ENCODE data around the gene IL17RD.
A peak's percentile ranks its signal among the peaks of the same experiment; 100 is the strongest.

Gene IL17RD

GRCh38 chr3:57076422-57076951 is 88.7 kb downstream of the IL17RD start:
- Histone ChIP-seq H3K4me1 (ENCODE audit: control insufficient read depth in 1 of 2, insufficient read depth in 1 of 2, low read depth in 1 of 2, low read length in 1 of 2) (peaks cover 14 to 25% of the 10 kb centered on the region in 2 experiments), H3K27me3 (peaks cover 52% of the 10 kb centered on the region), H3K36me3 (no peaks in the 10 kb centered on the region), H3K9me3 (no peaks in the 10 kb centered on the region), H3K4me3 (ENCODE audit: low read depth in 1 of 2, low read length in 1 of 2) (no peak overlapping the region), H3K27ac (no peak overlapping the region)
- TF ChIP-seq, protein P1, sequence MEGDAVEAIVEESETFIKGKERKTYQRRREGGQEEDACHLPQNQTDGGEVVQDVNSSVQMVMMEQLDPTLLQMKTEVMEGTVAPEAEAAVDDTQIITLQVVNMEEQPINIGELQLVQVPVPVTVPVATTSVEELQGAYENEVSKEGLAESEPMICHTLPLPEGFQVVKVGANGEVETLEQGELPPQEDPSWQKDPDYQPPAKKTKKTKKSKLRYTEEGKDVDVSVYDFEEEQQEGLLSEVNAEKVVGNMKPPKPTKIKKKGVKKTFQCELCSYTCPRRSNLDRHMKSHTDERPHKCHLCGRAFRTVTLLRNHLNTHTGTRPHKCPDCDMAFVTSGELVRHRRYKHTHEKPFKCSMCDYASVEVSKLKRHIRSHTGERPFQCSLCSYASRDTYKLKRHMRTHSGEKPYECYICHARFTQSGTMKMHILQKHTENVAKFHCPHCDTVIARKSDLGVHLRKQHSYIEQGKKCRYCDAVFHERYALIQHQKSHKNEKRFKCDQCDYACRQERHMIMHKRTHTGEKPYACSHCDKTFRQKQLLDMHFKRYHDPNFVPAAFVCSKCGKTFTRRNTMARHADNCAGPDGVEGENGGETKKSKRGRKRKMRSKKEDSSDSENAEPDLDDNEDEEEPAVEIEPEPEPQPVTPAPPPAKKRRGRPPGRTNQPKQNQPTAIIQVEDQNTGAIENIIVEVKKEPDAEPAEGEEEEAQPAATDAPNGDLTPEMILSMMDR (IDR thresholded peaks at IDR 0.05) = no peak

GRCh38 chr3:57074135-57074534 is 91.0 kb downstream of the IL17RD start:
- H3K27ac ChIP-seq = no peak overlapping the region

GRCh38 chr3:57073628-57074027 is 91.5 kb downstream of the IL17RD start:
- H3K36me3 ChIP-seq = no peaks in the 10 kb centered on the region
- H3K9me3 ChIP-seq = no peaks in the 10 kb centered on the region
- H3K4me3 ChIP-seq (ENCODE audit: low read depth in 1 of 2, low read length in 1 of 2) = no peak overlapping the region
- peaks cover 26% of the 10 kb centered on the region for H3K27me3 ChIP-seq
- H3K4me1 ChIP-seq (ENCODE audit: control insufficient read depth in 1 of 2, insufficient read depth in 1 of 2, low read depth in 1 of 2, low read length in 1 of 2) = peaks cover 13 to 15% of the 10 kb centered on the region in 2 experiments
- TF ChIP-seq, protein P1 (IDR thresholded peaks at IDR 0.05) = no peak
- no peak overlapping the region for H3K27ac ChIP-seq

More at GRCh38 chr3:57074135-57074534, 91.0 kb downstream of the IL17RD start:
- Histone ChIP-seq H3K27me3 (peaks cover 31% of the 10 kb centered on the region), H3K4me3 (ENCODE audit: low read depth in 1 of 2, low read length in 1 of 2) (no peak overlapping the region), H3K9me3 (no peaks in the 10 kb centered on the region), H3K4me1 (ENCODE audit: control insufficient read depth in 1 of 2, insufficient read depth in 1 of 2, low read depth in 1 of 2, low read length in 1 of 2) (peaks cover 13 to 14% of the 10 kb centered on the region in 2 experiments), H3K36me3 (no peaks in the 10 kb centered on the region)
- TF ChIP-seq, protein P1 (IDR thresholded peaks at IDR 0.05) = no peak

- no peaks in the 10 kb centered on the region for H3K9me3 ChIP-seq
- no peak overlapping the region for H3K27ac ChIP-seq
- no peak overlapping the region for H3K4me3 ChIP-seq (ENCODE audit: low read depth in 1 of 2, low read length in 1 of 2)
- H3K27me3 ChIP-seq = no peaks in the 10 kb centered on the region
- H3K36me3 ChIP-seq = no peaks in the 10 kb centered on the region
- H3K4me1 ChIP-seq (ENCODE audit: control insufficient read depth in 1 of 2, insufficient read depth in 1 of 2, low read depth in 1 of 2, low read length in 1 of 2) = peaks cover 23 to 28% of the 10 kb centered on the region in 2 experiments
- TF ChIP-seq, protein P1 (IDR thresholded peaks at IDR 0.05) = no peak
Observed at GRCh38 chr3:57069503-57069902, 95.7 kb downstream of the IL17RD start.

- TF ChIP-seq, protein P1 (IDR thresholded peaks at IDR 0.05) = no peak
- no peaks in the 10 kb centered on the region for H3K9me3 ChIP-seq
- H3K4me3 ChIP-seq (ENCODE audit: low read depth in 1 of 2, low read length in 1 of 2) = no peak overlapping the region
- H3K27me3 ChIP-seq = no peaks in the 10 kb centered on the region
- H3K4me1 ChIP-seq (ENCODE audit: control insufficient read depth in 1 of 2, insufficient read depth in 1 of 2, low read depth in 1 of 2, low read length in 1 of 2) = peaks cover 32 to 37% of the 10 kb centered on the region in 2 experiments
- peak overlapping the region; percentile 57 for H3K27ac ChIP-seq
- H3K36me3 ChIP-seq = no peaks in the 10 kb centered on the region
Observed at GRCh38 chr3:57068437-57069089, 96.6 kb downstream of the IL17RD start.

Data from neutrophil (primary cell).